CD14-positive monocyte (primary cell): ENCODE measurements around the gene DSTYK. TPM values are rescaled to one million over a fixed set of nuclear protein-coding genes. Genes with fewer than 3 reads are reported as not detected.

Experiments used
- DNase-seq, 3 donors: peaks; one replicate each; pipeline ENCODE4 v3.0.0-alpha.2; 2011 to 2022
- H2AFZ ChIP-seq: 2 replicates; pipeline ENCODE4 v1.6.0; 2012; ENCODE audit warnings: mild to moderate bottlenecking, low read depth, low read length, inconsistent platforms; ENCODE audit not compliant: insufficient read depth, poor library complexity, severe bottlenecking
- H3K27ac ChIP-seq, 2 donors: 1 replicate in 1 of 2; 2 replicates in 1 of 2; pipeline ENCODE4 v1.5.1; 2012 to 2013; ENCODE audit warnings: low read length in 2 of 2, control low read depth in 1 of 2, inconsistent platforms in 1 of 2, low read depth in 1 of 2, mild to moderate bottlenecking in 1 of 2
- H3K27me3 ChIP-seq, 2 donors: one replicate each; pipeline versions ENCODE4 v1.6.0 to v1.6.1; 2011 to 2013; ENCODE audit warnings: low read length in 2 of 2; ENCODE audit not compliant: control insufficient read depth in 2 of 2, insufficient read depth in 2 of 2
- H3K36me3 ChIP-seq, 2 donors: replicated peaks in 1 of 2; 1 replicate in 1 of 2; 2 replicates in 1 of 2; pipeline versions ENCODE4 v1.5.1 to v1.6.1; 2012 to 2013; ENCODE audit warnings: low read length in 2 of 2, control low read depth in 1 of 2, inconsistent platforms in 1 of 2, mild to moderate bottlenecking in 1 of 2; ENCODE audit not compliant: insufficient read depth in 2 of 2, control insufficient read depth in 1 of 2
- H3K4me1 ChIP-seq, 2 donors: 1 replicate in 1 of 2; 2 replicates in 1 of 2; pipeline versions ENCODE4 v1.5.1 to v1.6.1; 2012 to 2013; ENCODE audit warnings: low read length in 2 of 2, control low read depth in 1 of 2, inconsistent platforms in 1 of 2, mild to moderate bottlenecking in 1 of 2, moderate library complexity in 1 of 2; ENCODE audit not compliant: insufficient read depth in 2 of 2, control insufficient read depth in 1 of 2
- H3K4me2 ChIP-seq: replicated peaks from 2 replicates; pipeline ENCODE3; 2012; ENCODE audit warnings: low read length, moderate library complexity, mild to moderate bottlenecking; ENCODE audit not compliant: poor library complexity, severe bottlenecking; ENCODE audit errors: extremely low read depth
- H3K4me3 ChIP-seq, 3 experiments: fragments of 200-600 bp in 1 of 3; sonication (generic) in 1 of 3; replicated peaks in 1 of 3; 1 replicate in 2 of 3; 2 replicates in 1 of 3; pipeline ENCODE4 v1.5.1; 2011 to 2013; ENCODE audit warnings: low read length in 3 of 3, mild to moderate bottlenecking in 3 of 3, control low read depth in 2 of 3, low read depth in 2 of 3, inconsistent platforms in 1 of 3, moderate library complexity in 1 of 3
- H3K79me2 ChIP-seq: 2 replicates; pipeline ENCODE4 v1.6.0; 2012; ENCODE audit warnings: mild to moderate bottlenecking, control low read depth, inconsistent platforms, low read length, moderate library complexity; ENCODE audit not compliant: insufficient read depth
- H3K9ac ChIP-seq: 2 replicates; pipeline ENCODE4 v1.6.0; 2017; ENCODE audit warnings: low read length, mild to moderate bottlenecking; ENCODE audit not compliant: insufficient read depth, poor library complexity, severe bottlenecking
- H3K9me3 ChIP-seq, 2 donors: replicated peaks in 1 of 2; 1 replicate in 1 of 2; 2 replicates in 1 of 2; pipeline versions ENCODE4 v1.5.1 to v1.6.1; 2012 to 2013; ENCODE audit warnings: low read length in 2 of 2, control low read depth in 1 of 2; ENCODE audit not compliant: control insufficient read depth in 1 of 2, insufficient read depth in 1 of 2
- H4K20me1 ChIP-seq: 2 replicates; pipeline ENCODE4 v1.6.0; 2012; ENCODE audit warnings: mild to moderate bottlenecking, low read length, control low read depth, moderate library complexity; ENCODE audit not compliant: insufficient read depth
- H3K27ac Mint-ChIP-seq, 7 donors: one replicate each; pipeline ENCODE4 v1.8.0; 2020; ENCODE audit warnings: mild to moderate bottlenecking in 7 of 7, mixed read lengths in 7 of 7, moderate library complexity in 6 of 7, inconsistent platforms in 2 of 7
- H3K27me3 Mint-ChIP-seq, 3 donors: one replicate each; pipeline ENCODE4 v1.8.0; 2021 to 2022; ENCODE audit warnings: low read depth in 3 of 3, mild to moderate bottlenecking in 3 of 3, mixed read lengths in 3 of 3, moderate library complexity in 3 of 3, inconsistent platforms in 1 of 3
- H3K36me3 Mint-ChIP-seq, 2 donors: one replicate each; pipeline ENCODE4 v1.8.0; 2020; ENCODE audit warnings: mixed read lengths in 2 of 2, inconsistent platforms in 1 of 2, mild to moderate bottlenecking in 1 of 2
- H3K4me1 Mint-ChIP-seq: one replicate; pipeline ENCODE4 v1.8.0; 2020; ENCODE audit warnings: mild to moderate bottlenecking, mixed read lengths
- H3K4me3 Mint-ChIP-seq, 2 donors: one replicate each; pipeline ENCODE4 v1.8.0; 2020; ENCODE audit warnings: mild to moderate bottlenecking in 2 of 2, mixed read lengths in 2 of 2, moderate library complexity in 1 of 2
- H3K9me3 Mint-ChIP-seq, 7 donors: one replicate each; pipeline ENCODE4 v1.8.0; 2020 to 2022; ENCODE audit warnings: mixed read lengths in 7 of 7, mild to moderate bottlenecking in 6 of 7, moderate library complexity in 6 of 7, inconsistent platforms in 2 of 7
- CTCF ChIP-seq: fragments of 200-600 bp; IDR thresholded peaks from one replicate; pipeline ENCODE4 v1.8.0; 2022; ENCODE audit warnings: antibody characterized with exemption, mild to moderate bottlenecking
- WGBS: methylation state at CpG from one replicate; pipeline ENCODE4 v1.1.5; 2013; ENCODE audit warnings: missing lambda C conversion rate; ENCODE audit not compliant: insufficient coverage; 5-methylcytosine and 5-hydroxymethylcytosine counted together
- intact Hi-C, 2 donors: fragments of 100-400 bp; cut with micrococcal nuclease; formaldehyde crosslinking; loops; one replicate each; pipeline versions ENCODE4 v1.15.0 to v1.15.1; 2023
- polyA plus RNA-seq, 3 donors: library from polyadenylated mRNA; depleted of rRNA in 1 of 3; unstranded in 2 of 3; stranded (reverse) in 1 of 3; fragments of 300-500 nt in 2 of 3; fragments of >200 nt in 1 of 3; fragmentation: Illumina TruSeq in 2 of 3; gene quantifications; 1 replicate in 2 of 3; 2 replicates in 1 of 3; pipeline ENCODE4 v1.2.3, GENCODE V29; 2012 to 2021

DSTYK gene
- polyA plus RNA-seq, 3 donors = 2.9 to 6.5 (median 3.8) TPM

GRCh38 chr1:205186191-205186590 is 25.3 kb downstream of the DSTYK start:
- TF ChIP-seq CTCF = no peak
- Histone ChIP-seq H4K20me1 (peaks cover 79% of the 10 kb centered on the region), H3K4me1 (peaks cover 14 to 15% of the 10 kb centered on the region in 2 donors), H3K27ac (no peak overlapping the region), H3K79me2 (peaks cover 49% of the 10 kb centered on the region), H3K9me3 (no peaks in the 10 kb centered on the region), H3K4me2 (no peak overlapping the region), H3K4me3 (no peak overlapping the region), H3K36me3 (peaks cover 19 to 59% of the 10 kb centered on the region in 2 donors), H2AFZ (no peak overlapping the region), H3K27me3 (no peaks in the 10 kb centered on the region), H3K9ac (no peak overlapping the region)
- Mint-ChIP-seq H3K4me1 (peaks cover 50% of the 10 kb centered on the region), H3K9me3 (no peaks in the 10 kb centered on the region), H3K27me3 (peaks cover 0 to 1% (median 0%) of the 10 kb centered on the region in 3 donors), H3K4me3 (no peak overlapping the region), H3K36me3 (peaks cover 43 to 55% of the 10 kb centered on the region in 2 donors), H3K27ac (peak overlapping the region in 1 of 7 donors; percentile 37)
- intact Hi-C loops = no loop called here
- no peak for DNase-seq

GRCh38 chr1:205183676-205184335 is 27.7 kb downstream of the DSTYK start:
- H3K9me3 Mint-ChIP-seq = no peaks in the 10 kb centered on the region
- Histone ChIP-seq H3K9ac (peak overlapping the region; percentile 18), H3K36me3 (peaks cover 21 to 82% of the 10 kb centered on the region in 2 donors), H3K27me3 (no peaks in the 10 kb centered on the region), H2AFZ (no peak overlapping the region), H3K4me1 (peaks cover 5 to 7% of the 10 kb centered on the region in 2 donors), H3K9me3 (no peaks in the 10 kb centered on the region), H3K27ac (peak overlapping the region in 1 of 2 donors; percentile 66), H3K79me2 (peaks cover 30% of the 10 kb centered on the region), H3K4me3 (no peak overlapping the region), H3K4me2 (no peak overlapping the region), H4K20me1 (peaks cover 56% of the 10 kb centered on the region)
- peaks cover 32% of the 10 kb centered on the region for H3K4me1 Mint-ChIP-seq
- no peak for TF ChIP-seq CTCF
- H3K27me3 Mint-ChIP-seq = peaks cover 0 to 1% (median 0%) of the 10 kb centered on the region in 3 donors
- 0% methylated on average over 1 of the region's 4 CpGs for WGBS
- intact Hi-C loops = no loop called here
- no peak for DNase-seq
- H3K27ac Mint-ChIP-seq = peak overlapping the region in 5 of 7 donors; percentile 15 to 66 (median 33)
- no peak overlapping the region for H3K4me3 Mint-ChIP-seq
- peaks cover 56 to 75% of the 10 kb centered on the region in 2 donors for H3K36me3 Mint-ChIP-seq
